HG03108 (cell line): ENCODE measurements around the gene PPP1R13L.

ENCODE experiments used
- ATAC-seq: cut with Tn5 transposase; IDR thresholded peaks from one replicate; pipeline ENCODE4 v1.9.1; 2021; ENCODE audit warnings: moderate library complexity; ENCODE audit not compliant: unreplicated experiment

Gene PPP1R13L

GRCh38 chr19:45406226-45407090 lies 1.6 kb upstream of the PPP1R13L start, which contains the start of gene POLR1G:
POLR1G (plus strand) TSS chr19:45406644; CDS start chr19:45406697, 53 bp downstream.
- ATAC-seq: peak; percentile 58

GRCh38 chr19:45405435-45406225 lies 761 bp upstream of the PPP1R13L start:
- ATAC-seq: peak; percentile 31

GRCh38 chr19:45403781-45404556 lies 900 bp downstream of the PPP1R13L start:
- no peak for ATAC-seq

- ATAC-seq: no peak
Measured at GRCh38 chr19:45403272-45403671, 1.6 kb downstream of the PPP1R13L start.

GRCh38 chr19:45402298-45403061 lies 2.4 kb downstream of the PPP1R13L start:
- ATAC-seq: no peak

GRCh38 chr19:45401815-45402214 lies 3.1 kb downstream of the PPP1R13L start:
- ATAC-seq: no peak

- ATAC-seq: no peak
Measured at GRCh38 chr19:45400192-45400591, 4.7 kb downstream of the PPP1R13L start.

GRCh38 chr19:45395821-45396617 lies 8.8 kb downstream of the PPP1R13L start:
- no peak for ATAC-seq

GRCh38 chr19:45391871-45392665 lies 12.8 kb downstream of the PPP1R13L start:
- no peak for ATAC-seq

GRCh38 chr19:45391346-45391745 lies 13.5 kb downstream of the PPP1R13L start:
- no peak for ATAC-seq

- ATAC-seq: no peak
Measured at GRCh38 chr19:45385392-45386221, 19.3 kb downstream of the PPP1R13L start.

- no peak for ATAC-seq
Measured at GRCh38 chr19:45382426-45382825, 22.4 kb downstream of the PPP1R13L start.

GRCh38 chr19:45380107-45380506 lies 24.8 kb downstream of the PPP1R13L start:
- ATAC-seq: no peak

- no peak for ATAC-seq
Measured at GRCh38 chr19:45376045-45376724, 28.7 kb downstream of the PPP1R13L start.

GRCh38 chr19:45370410-45371204 lies 34.3 kb downstream of the PPP1R13L start, which contains the start of gene ERCC2:
ERCC2 (minus strand) TSS chr19:45370573; CDS start chr19:45370540, 33 bp downstream.
- peak; percentile 96 for ATAC-seq

GRCh38 chr19:45368737-45369340 lies 36.0 kb downstream of the PPP1R13L start:
- no peak for ATAC-seq
